A549 (cell line): ENCODE data around the gene DIO3. TPM values are rescaled to one million over a fixed set of nuclear protein-coding genes. Genes with fewer than 3 reads are reported as not detected.
A peak's percentile ranks its signal among the peaks of the same experiment; 100 is the strongest.

Source experiments
- ATAC-seq, 2 experiments: fragments of 200-7000 bp in 1 of 2; fragments of >200 bp in 1 of 2; cut with Nextera tagmentation in 1 of 2; cut with Tn5 transposase in 1 of 2; 3 replicates each; pipeline versions ENCODE4 v1.8.0 to v1.9.1; 2018 to 2020; ENCODE audit warnings: mild to moderate bottlenecking in 1 of 2, moderate library complexity in 1 of 2
- CTCF ChIA-PET: fragments of 300-600 bp; sonication (Branson Sonifier 250); formaldehyde crosslinking; extraction: SDS; loops from one replicate; lab custom pipeline; 2021; ENCODE audit warnings: antibody characterized with exemption, inconsistent platforms; lab: Yijun Ruan, JAX
- POLR2A ChIA-PET: fragments of 350-600 bp; formaldehyde crosslinking; extraction: SDS; loops from one replicate; lab custom pipeline; 2021; ENCODE audit warnings: antibody characterized with exemption, inconsistent platforms; lab: Yijun Ruan, JAX
- DNase-seq, 2 experiments: peaks; one replicate each; pipeline versions ENCODE4 v3.0.0 to v3.0.0-alpha.2; 2011 to 2016; ENCODE audit warnings: low read depth in 1 of 2, low spot score in 1 of 2
- FAIRE-seq: peaks from 2 replicates; lab custom pipeline; 2011; peaks lifted over from hg19 to GRCh38; lab: Jason Lieb, UNC
- H3K27ac ChIP-seq, 2 experiments: fragments of >200 bp; sonication (Bioruptor Twin); formaldehyde crosslinking; 3 replicates each; pipeline ENCODE4 v1.5.1; 2016 to 2017
- H3K4me1 ChIP-seq: fragments of >200 bp; sonication (Bioruptor Twin); formaldehyde crosslinking; 3 replicates; pipeline ENCODE4 v1.6.1; 2016
- H3K4me2 ChIP-seq: fragments of >200 bp; sonication (Bioruptor Twin); formaldehyde crosslinking; 3 replicates; pipeline ENCODE4 v1.6.1; 2016
- H3K4me3 ChIP-seq: fragments of >200 bp; sonication (Bioruptor Twin); formaldehyde crosslinking; 3 replicates; pipeline ENCODE4 v1.5.1; 2016
- H3K9me3 ChIP-seq: fragments of >200 bp; sonication (Bioruptor Twin); formaldehyde crosslinking; 3 replicates; pipeline ENCODE4 v1.6.1; 2016
- CTCF ChIP-seq: fragments of >200 bp; sonication (Bioruptor Twin); formaldehyde crosslinking; IDR thresholded peaks from 3 replicates; pipeline ENCODE4 v1.5.1; 2016
- EHMT2 ChIP-seq: fragments of 200-600 bp; sonication (generic); IDR thresholded peaks from 2 replicates; pipeline ENCODE4 v1.6.1; 2016; ENCODE audit warnings: antibody characterized with exemption, low read depth, mild to moderate bottlenecking, moderate library complexity
- EP300 ChIP-seq, 2 experiments: fragments of >200 bp; sonication (Bioruptor Twin); formaldehyde crosslinking; IDR thresholded peaks; 2 replicates in 1 of 2; 3 replicates in 1 of 2; pipeline ENCODE4 v1.6.1; 2016 to 2017
- GATA3 ChIP-seq: IDR thresholded peaks from 2 replicates; pipeline ENCODE4 v1.6.1; 2012; ENCODE audit warnings: borderline replicate concordance
- HES2 ChIP-seq: fragments of >200 bp; sonication (Bioruptor Twin); formaldehyde crosslinking; IDR thresholded peaks from 2 replicates; pipeline ENCODE4 v1.6.1; 2016
- JUN ChIP-seq, 2 experiments: fragments of >200 bp; sonication (Bioruptor Twin); formaldehyde crosslinking; IDR thresholded peaks; 2 replicates in 1 of 2; 3 replicates in 1 of 2; pipeline ENCODE4 v1.6.1; 2016 to 2017
- JUNB ChIP-seq: fragments of >200 bp; sonication (Bioruptor Twin); formaldehyde crosslinking; IDR thresholded peaks from 2 replicates; pipeline ENCODE4 v1.6.1; 2016
- KDM5A ChIP-seq: fragments of 200-600 bp; sonication (generic); IDR thresholded peaks from 2 replicates; pipeline ENCODE4 v1.6.1; 2016; ENCODE audit warnings: antibody characterized with exemption, mild to moderate bottlenecking
- NFE2L2 ChIP-seq: fragments of 150-350 bp; conservative IDR thresholded peaks from 2 replicates; pipeline ENCODE4 v1.6.1; 2014; ENCODE audit warnings: low read length
- RCOR1 ChIP-seq: fragments of 150-350 bp; IDR thresholded peaks from 2 replicates; pipeline ENCODE4 v1.6.1; 2014; ENCODE audit warnings: antibody characterized with exemption, low read length, low read depth
- REST ChIP-seq: fragments of 200-600 bp; sonication (generic); IDR thresholded peaks from 2 replicates; pipeline ENCODE4 v1.6.1; 2016; ENCODE audit warnings: antibody characterized with exemption, mild to moderate bottlenecking, moderate library complexity
- SMC3 ChIP-seq: fragments of >200 bp; sonication (Bioruptor Twin); formaldehyde crosslinking; IDR thresholded peaks from 3 replicates; pipeline ENCODE4 v1.6.1; 2018; ENCODE audit warnings: inconsistent platforms
- TP53 ChIP-seq: fragments of 250-450 bp; sonication (Bioruptor Pico); IDR thresholded peaks from 2 replicates; pipeline ENCODE4 v1.5.0; 2021; ENCODE audit warnings: mild to moderate bottlenecking, moderate library complexity
- ZNF302 ChIP-seq: fragments of 250-450 bp; sonication (Bioruptor Pico); IDR thresholded peaks from 2 replicates; pipeline ENCODE4 v1.9.0; 2021; ENCODE audit warnings: inconsistent platforms, mild to moderate bottlenecking, moderate library complexity
- ZSCAN20 ChIP-seq: fragments of 250-450 bp; sonication (Bioruptor Pico); IDR thresholded peaks from 2 replicates; pipeline ENCODE4 v1.8.0; 2022; ENCODE audit warnings: mild to moderate bottlenecking, moderate library complexity
- WGBS: methylation state at CpG from one replicate; pipeline ENCODE4 v1.1.6; 2017; ENCODE audit errors: missing lambda C conversion rate; 5-methylcytosine and 5-hydroxymethylcytosine counted together
- polyA plus RNA-seq, 4 experiments: library from polyadenylated mRNA; depleted of rRNA in 3 of 4; stranded (reverse); fragments of >200 nt; fragmentation: RNase III in 1 of 4; extraction: RNeasy Plus Mini Kit Qiagen cat#74134 plus additional on column Dnase treatment in 1 of 4; gene quantifications; 2 replicates in 3 of 4; 3 replicates in 1 of 4; pipeline ENCODE4 v1.2.3, GENCODE V29; 2011 to 2017
- TF ChIP-seq, protein P1 (sequence below): IDR thresholded peaks from 2 replicates; pipeline ENCODE4 v1.6.1; 2012
- TF ChIP-seq, protein P2 (sequence below): fragments of >200 bp; sonication (Bioruptor Twin); formaldehyde crosslinking; IDR thresholded peaks from 3 replicates; pipeline ENCODE4 v1.6.1; 2016
- TF ChIP-seq, protein P3 (sequence below): fragments of 250-450 bp; sonication (Bioruptor Pico); IDR thresholded peaks from 2 replicates; pipeline ENCODE4 v1.5.0; 2021; ENCODE audit warnings: mild to moderate bottlenecking, moderate library complexity, borderline replicate concordance
- TF ChIP-seq, protein P4 (sequence below): fragments of 150-350 bp; IDR thresholded peaks from 2 replicates; pipeline ENCODE4 v1.6.1; 2014; ENCODE audit warnings: low read depth, mild to moderate bottlenecking, low read length

Gene DIO3
- polyA plus RNA-seq, 2 of the 4 experiments (the other 2 are of a cell fraction) = 0.04 to 0.09 TPM

DNA sequence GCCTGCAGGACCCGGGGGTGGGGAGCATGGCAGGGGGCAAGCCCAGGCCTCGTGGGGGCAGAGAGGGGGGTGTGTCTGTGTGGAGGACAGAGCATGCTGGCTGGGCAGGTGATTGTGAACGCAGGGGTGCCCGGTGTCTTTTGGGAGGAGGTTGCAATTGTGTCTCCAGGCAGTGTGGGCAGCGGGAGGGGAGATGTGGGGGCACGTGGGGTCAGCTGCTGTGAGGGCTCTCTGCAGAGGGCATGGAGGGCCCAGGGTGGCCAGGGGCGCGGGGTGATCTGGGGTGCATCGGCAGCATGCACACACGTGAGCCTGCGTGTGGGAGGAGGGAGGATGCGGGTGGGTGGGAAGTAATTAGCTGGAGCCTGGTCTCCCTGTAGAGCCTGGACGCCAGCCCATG, 32.2 kb upstream of the DIO3 start:
- CTCF ChIA-PET = no interaction called here
- H3K4me3 ChIP-seq = no peak overlapping the region
- H3K9me3 ChIP-seq = no peaks in the 10 kb centered on the region
- ATAC-seq (no peak), DNase-seq (no peak), FAIRE-seq (no peak)
- POLR2A ChIA-PET = no interaction called here
- H3K27ac ChIP-seq = no peak overlapping the region
- no peaks in the 10 kb centered on the region for H3K4me1 ChIP-seq
- 82% methylated on average over 10 of the region's 13 CpGs for WGBS
- H3K4me2 ChIP-seq = no peak overlapping the region
- TF ChIP-seq, protein P1, sequence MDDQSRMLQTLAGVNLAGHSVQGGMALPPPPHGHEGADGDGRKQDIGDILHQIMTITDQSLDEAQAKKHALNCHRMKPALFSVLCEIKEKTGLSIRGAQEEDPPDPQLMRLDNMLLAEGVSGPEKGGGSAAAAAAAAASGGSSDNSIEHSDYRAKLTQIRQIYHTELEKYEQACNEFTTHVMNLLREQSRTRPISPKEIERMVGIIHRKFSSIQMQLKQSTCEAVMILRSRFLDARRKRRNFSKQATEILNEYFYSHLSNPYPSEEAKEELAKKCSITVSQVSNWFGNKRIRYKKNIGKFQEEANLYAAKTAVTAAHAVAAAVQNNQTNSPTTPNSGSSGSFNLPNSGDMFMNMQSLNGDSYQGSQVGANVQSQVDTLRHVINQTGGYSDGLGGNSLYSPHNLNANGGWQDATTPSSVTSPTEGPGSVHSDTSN = no peak
- TF ChIP-seq EHMT2 = no peak
- no peak for TF ChIP-seq RCOR1
- TF ChIP-seq HES2 = no peak
- TF ChIP-seq ZSCAN20 = no peak
- no peak for TF ChIP-seq KDM5A
- no peak for TF ChIP-seq TP53 (CRISPR knock-in tag)
- TF ChIP-seq EP300 (IDR thresholded peaks at IDR 0.05) = no peak
- no peak for TF ChIP-seq JUNB
- no peak for TF ChIP-seq SMC3

DNA sequence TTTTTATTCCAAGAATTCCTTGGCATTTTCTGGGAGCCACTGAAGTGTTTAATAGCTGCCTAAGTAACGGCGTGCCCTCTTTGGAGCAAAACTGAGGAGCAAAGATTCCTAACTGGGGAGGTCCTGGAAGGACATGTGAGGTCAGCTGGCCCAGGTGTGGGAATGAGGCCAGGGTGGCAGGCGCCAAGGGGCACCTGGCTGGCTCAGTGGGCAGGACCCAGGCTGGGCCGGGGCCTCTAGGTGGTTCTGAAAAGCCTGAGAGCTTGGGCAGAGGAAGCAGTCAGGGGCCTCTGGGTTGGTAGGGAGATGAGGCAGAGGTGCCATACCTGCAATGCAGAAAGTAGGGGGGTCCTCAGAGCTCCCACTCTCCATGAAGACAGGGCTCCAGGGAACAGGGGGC, 27.1 kb upstream of the DIO3 start:
- TF ChIP-seq CTCF (no peak), NFE2L2 (no peak), JUN (IDR thresholded peaks at IDR 0.05) (no peak), RCOR1 (no peak), ZNF302 (CRISPR knock-in tag) (no peak), REST (no peak), GATA3 (no peak)
- TF ChIP-seq, protein P2, sequence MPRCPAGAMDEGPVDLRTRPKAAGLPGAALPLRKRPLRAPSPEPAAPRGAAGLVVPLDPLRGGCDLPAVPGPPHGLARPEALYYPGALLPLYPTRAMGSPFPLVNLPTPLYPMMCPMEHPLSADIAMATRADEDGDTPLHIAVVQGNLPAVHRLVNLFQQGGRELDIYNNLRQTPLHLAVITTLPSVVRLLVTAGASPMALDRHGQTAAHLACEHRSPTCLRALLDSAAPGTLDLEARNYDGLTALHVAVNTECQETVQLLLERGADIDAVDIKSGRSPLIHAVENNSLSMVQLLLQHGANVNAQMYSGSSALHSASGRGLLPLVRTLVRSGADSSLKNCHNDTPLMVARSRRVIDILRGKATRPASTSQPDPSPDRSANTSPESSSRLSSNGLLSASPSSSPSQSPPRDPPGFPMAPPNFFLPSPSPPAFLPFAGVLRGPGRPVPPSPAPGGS = no peak
- TF ChIP-seq, protein P3, sequence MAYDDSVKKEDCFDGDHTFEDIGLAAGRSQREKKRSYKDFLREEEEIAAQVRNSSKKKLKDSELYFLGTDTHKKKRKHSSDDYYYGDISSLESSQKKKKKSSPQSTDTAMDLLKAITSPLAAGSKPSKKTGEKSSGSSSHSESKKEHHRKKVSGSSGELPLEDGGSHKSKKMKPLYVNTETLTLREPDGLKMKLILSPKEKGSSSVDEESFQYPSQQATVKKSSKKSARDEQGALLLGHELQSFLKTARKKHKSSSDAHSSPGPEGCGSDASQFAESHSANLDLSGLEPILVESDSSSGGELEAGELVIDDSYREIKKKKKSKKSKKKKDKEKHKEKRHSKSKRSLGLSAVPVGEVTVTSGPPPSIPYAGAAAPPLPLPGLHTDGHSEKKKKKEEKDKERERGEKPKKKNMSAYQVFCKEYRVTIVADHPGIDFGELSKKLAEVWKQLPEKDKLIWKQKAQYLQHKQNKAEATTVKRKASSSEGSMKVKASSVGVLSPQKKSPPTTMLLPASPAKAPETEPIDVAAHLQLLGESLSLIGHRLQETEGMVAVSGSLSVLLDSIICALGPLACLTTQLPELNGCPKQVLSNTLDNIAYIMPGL (CRISPR knock-in tag) = no peak
- TF ChIP-seq, protein P4, sequence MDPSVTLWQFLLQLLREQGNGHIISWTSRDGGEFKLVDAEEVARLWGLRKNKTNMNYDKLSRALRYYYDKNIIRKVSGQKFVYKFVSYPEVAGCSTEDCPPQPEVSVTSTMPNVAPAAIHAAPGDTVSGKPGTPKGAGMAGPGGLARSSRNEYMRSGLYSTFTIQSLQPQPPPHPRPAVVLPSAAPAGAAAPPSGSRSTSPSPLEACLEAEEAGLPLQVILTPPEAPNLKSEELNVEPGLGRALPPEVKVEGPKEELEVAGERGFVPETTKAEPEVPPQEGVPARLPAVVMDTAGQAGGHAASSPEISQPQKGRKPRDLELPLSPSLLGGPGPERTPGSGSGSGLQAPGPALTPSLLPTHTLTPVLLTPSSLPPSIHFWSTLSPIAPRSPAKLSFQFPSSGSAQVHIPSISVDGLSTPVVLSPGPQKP = no peak
- ATAC-seq = no peak
- POLR2A ChIA-PET = no interaction called here
- no peak overlapping the region for H3K4me3 ChIP-seq
- no peak for FAIRE-seq
- H3K27ac ChIP-seq = peak overlapping the region; percentile 11 to 77; a peak in 4 of 6 replicates
- no peak overlapping the region for H3K4me2 ChIP-seq
- peaks cover 12% of the 10 kb centered on the region for H3K4me1 ChIP-seq
- no peaks in the 10 kb centered on the region for H3K9me3 ChIP-seq
- no peak for DNase-seq
- WGBS = 74% methylated on average over 4 of the region's 4 CpGs
- CTCF ChIA-PET = interaction anchor here (0.9 to 1.0 kb wide), 2 partner anchors 12 to 31 kb away, joined by 3 read pairs; no protein-coding TSS in a partner anchor
